D721Med (cell line): Measurements from ENCODE around the gene IGSF3.
"Not testable (repeated sequence)": the region's sequence is repeated elsewhere in the genome, so short reads cannot be mapped to it uniquely, and the experiment has no call there.

ENCODE experiments used
- DNase-seq: peaks from one replicate; pipeline ENCODE4 v3.0.0; 2011; ENCODE audit warnings: low spot score; ENCODE audit not compliant: insufficient read length
- FAIRE-seq: peaks from 2 replicates; lab custom pipeline; 2011; peaks lifted over from hg19 to GRCh38; lab: Jason Lieb, UNC
- CTCF ChIP-seq: IDR thresholded peaks from 2 replicates; pipeline ENCODE4 v1.5.1; 2012; ENCODE audit warnings: mild to moderate bottlenecking, control low read depth; ENCODE audit not compliant: insufficient read depth; ENCODE audit errors: missing control alignments

The IGSF3 gene

GRCh38 chr1:116564426-116564825 lies 103.1 kb downstream of the IGSF3 start:
- no peak for FAIRE-seq
- DNase-seq, result no peak
- no peak for TF ChIP-seq CTCF

GRCh38 chr1:116562465-116562864 lies 105.1 kb downstream of the IGSF3 start:
- not testable (repeated sequence) for DNase-seq, FAIRE-seq

- FAIRE-seq (no peak), DNase-seq (no peak)
- TF ChIP-seq CTCF, result no peak
These were observed 106.0 kb downstream of the IGSF3 start for GRCh38 chr1:116561563-116561962.

- no peak for DNase-seq
- no peak for TF ChIP-seq CTCF
- no peak for FAIRE-seq
These were observed 106.6 kb downstream of the IGSF3 start for GRCh38 chr1:116560704-116561490.

- FAIRE-seq (no peak), DNase-seq (no peak)
- TF ChIP-seq CTCF, result no peak
These were observed 108.2 kb downstream of the IGSF3 start for GRCh38 chr1:116559304-116559761.

GRCh38 chr1:116558571-116558970 lies 109.0 kb downstream of the IGSF3 start:
- DNase-seq (no peak), FAIRE-seq (no peak)
- TF ChIP-seq CTCF, result no peak

GRCh38 chr1:116558140-116558549 lies 109.4 kb downstream of the IGSF3 start:
- TF ChIP-seq CTCF, result no peak
- DNase-seq (no peak), FAIRE-seq (no peak)
